Bronchial smooth muscle cell (primary cell): ENCODE results near the gene RNF220. TPM values are rescaled to one million over a fixed set of nuclear protein-coding genes. Genes with fewer than 3 reads are reported as not detected.

Source experiments
- total RNA-seq: library from RNA; depleted of rRNA; stranded (reverse); fragments of >200 nt; gene quantifications from 2 replicates; pipeline ENCODE4 v1.2.1, GENCODE V29; 2014

The RNF220 gene
- total RNA-seq = 32.0 and 52.4 TPM in 2 replicates

DNA sequence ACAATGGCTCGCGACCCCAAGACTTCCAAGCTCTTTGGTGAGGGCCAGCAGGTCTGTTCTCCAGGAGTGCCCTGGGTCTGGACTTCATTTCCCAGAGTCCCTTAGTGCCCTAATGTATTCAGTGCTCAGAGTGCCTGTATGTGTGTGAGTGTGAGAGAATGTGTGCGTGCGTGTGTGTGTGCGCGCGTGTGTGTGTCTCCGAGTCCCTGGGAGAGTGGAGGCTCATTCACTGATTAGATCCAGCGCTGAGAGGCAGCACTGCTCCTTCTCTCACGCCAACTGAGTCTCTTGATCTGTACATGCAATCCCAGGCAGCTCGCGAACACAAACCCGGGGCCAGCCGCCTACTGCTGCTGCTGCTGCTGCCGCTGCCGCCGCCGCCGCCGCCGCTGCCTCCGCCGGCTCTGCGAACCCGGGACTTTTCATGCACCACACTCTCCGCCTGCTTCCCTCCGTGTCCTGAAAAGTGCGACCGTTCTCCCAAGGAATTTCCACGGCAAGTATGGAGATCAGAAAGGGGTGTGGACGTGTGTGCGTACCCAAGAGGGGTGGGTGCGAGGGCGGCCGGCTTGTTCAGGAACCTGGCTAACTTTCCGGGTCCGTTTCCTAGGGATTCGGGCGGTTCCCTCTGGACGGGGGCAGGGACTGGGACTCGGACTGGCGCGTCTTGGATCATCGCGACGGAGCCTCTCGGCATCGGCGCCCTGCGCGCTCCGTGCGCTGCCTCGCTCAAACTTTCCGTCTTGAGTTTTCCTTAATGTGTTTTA lies at the start of gene RNF220:
RNF220 (plus strand) TSS at position 225 of the 767 bp plus-strand sequence.

GRCh38 chr1:44674113-44675000 lies 269.3 kb downstream of the RNF220 start, which contains the start of the genes ARMH1 and TMEM53:
Gene ARMH1, plus strand, starts transcription at chr1:44674714. Its CDS starts 14,984 bp downstream, at chr1:44689698.
Gene TMEM53, minus strand, starts transcription at chr1:44674481. Its CDS starts 90 bp downstream, at chr1:44674391.

Other genes starting within 250 kb of the RNF220 start
- 24.1 and 25.8 TPM in 2 replicates for gene DMAP1, start 191.8 kb upstream of the RNF220 start, total RNA-seq
- gene ERI3, start 50.0 kb upstream of the RNF220 start, total RNA-seq = 31.2 and 35.8 TPM in 2 replicates